Activated naive CD4-positive, alpha-beta T cell treated with anti-CD3 and anti-CD28 coated beads, Interleukin-2, amount 10 ng/mL, durations not matched to agents 7 days and 5 days (primary cell): Measurements from ENCODE around the gene PRSS56.

Experiments
- CTCF ChIA-PET: fragments of 350-600 bp; sonication (Branson Sonifier 250); formaldehyde crosslinking; loops from one replicate; lab custom pipeline; 2021; ENCODE audit warnings: antibody characterized with exemption; lab: Charles Lee
- DNase-seq: peaks from one replicate; pipeline ENCODE4 v3.0.0-alpha.2; 2020
- H3K27ac Mint-ChIP-seq: one replicate; pipeline ENCODE4 v1.8.0; 2021; ENCODE audit warnings: mild to moderate bottlenecking, moderate library complexity, mixed read lengths
- H3K27me3 Mint-ChIP-seq: one replicate; pipeline ENCODE4 v1.8.0; 2021; ENCODE audit warnings: mild to moderate bottlenecking, mixed read lengths
- H3K36me3 Mint-ChIP-seq: one replicate; pipeline ENCODE4 v1.8.0; 2021; ENCODE audit warnings: mixed read lengths
- H3K4me1 Mint-ChIP-seq: one replicate; pipeline ENCODE4 v1.8.0; 2021; ENCODE audit warnings: mixed read lengths
- H3K4me3 Mint-ChIP-seq: one replicate; pipeline ENCODE4 v1.8.0; 2021; ENCODE audit warnings: mild to moderate bottlenecking, moderate library complexity, mixed read lengths
- H3K9me3 Mint-ChIP-seq: one replicate; pipeline ENCODE4 v1.8.0; 2021; ENCODE audit warnings: mixed read lengths

The PRSS56 gene

DNA sequence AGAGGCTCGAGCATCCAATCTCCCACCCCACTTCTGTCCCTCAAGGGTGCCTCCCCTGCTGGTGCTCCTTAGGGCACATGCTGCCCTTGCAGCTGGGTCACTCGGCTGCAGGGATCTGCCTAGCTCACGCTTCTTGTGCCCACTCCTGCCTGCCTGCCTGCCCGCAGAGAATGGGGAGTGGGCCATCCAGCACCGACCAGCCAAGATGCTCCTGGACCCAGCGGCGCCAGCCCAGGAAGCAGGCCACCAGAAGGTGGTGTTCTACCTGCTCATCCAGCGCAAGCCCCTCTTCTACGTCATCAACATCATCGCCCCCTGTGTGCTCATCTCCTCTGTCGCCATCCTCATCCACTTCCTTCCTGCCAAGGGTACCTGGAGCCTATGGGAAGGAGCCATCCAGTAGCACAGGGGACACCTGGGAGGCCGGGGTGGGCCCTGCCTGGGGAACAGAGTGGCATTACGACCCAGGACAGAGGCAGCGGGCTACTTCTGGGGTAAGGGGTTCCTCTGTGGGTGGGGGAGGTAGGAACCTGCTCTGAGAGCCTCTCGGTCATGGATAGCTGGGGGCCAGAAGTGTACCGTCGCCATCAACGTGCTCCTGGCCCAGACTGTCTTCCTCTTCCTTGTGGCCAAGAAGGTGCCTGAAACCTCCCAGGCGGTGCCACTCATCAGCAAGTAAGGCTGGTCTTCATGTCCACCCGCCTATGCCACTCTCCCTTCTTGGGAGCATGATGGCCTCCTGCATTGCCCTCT, 22.7 kb downstream of the PRSS56 start:
- peaks cover 27% of the 10 kb centered on the region for H3K27me3 Mint-ChIP-seq
- peaks cover 20% of the 10 kb centered on the region for H3K4me1 Mint-ChIP-seq
- CTCF ChIA-PET, result no interaction called here
- no peak overlapping the region for H3K4me3 Mint-ChIP-seq
- no peak for DNase-seq
- peaks cover 18% of the 10 kb centered on the region for H3K36me3 Mint-ChIP-seq
- no peak overlapping the region for H3K27ac Mint-ChIP-seq
- no peaks in the 10 kb centered on the region for H3K9me3 Mint-ChIP-seq

DNA sequence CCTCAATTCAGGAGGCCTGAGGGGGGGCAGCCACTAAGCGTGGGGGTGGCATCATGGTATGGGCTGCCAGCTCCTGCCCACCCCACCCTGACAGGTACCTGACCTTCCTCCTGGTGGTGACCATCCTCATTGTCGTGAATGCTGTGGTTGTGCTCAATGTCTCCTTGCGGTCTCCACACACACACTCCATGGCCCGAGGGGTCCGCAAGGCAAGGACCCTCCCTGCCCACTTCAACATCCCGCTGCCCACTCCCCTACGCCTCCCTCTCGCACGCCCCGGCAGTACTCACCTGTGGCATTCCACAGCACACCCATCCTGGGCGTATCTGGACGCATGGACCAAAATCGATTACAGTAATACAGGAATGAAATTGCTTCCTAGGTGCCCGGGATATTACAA, 23.3 kb downstream of the PRSS56 start:
- Mint-ChIP-seq H3K27me3 (peaks cover 21% of the 10 kb centered on the region), H3K4me3 (no peak overlapping the region), H3K27ac (no peak overlapping the region), H3K4me1 (peaks cover 22% of the 10 kb centered on the region), H3K36me3 (peaks cover 24% of the 10 kb centered on the region), H3K9me3 (peaks cover 1% of the 10 kb centered on the region)
- DNase-seq, result no peak
- CTCF ChIA-PET, result no interaction called here

DNA sequence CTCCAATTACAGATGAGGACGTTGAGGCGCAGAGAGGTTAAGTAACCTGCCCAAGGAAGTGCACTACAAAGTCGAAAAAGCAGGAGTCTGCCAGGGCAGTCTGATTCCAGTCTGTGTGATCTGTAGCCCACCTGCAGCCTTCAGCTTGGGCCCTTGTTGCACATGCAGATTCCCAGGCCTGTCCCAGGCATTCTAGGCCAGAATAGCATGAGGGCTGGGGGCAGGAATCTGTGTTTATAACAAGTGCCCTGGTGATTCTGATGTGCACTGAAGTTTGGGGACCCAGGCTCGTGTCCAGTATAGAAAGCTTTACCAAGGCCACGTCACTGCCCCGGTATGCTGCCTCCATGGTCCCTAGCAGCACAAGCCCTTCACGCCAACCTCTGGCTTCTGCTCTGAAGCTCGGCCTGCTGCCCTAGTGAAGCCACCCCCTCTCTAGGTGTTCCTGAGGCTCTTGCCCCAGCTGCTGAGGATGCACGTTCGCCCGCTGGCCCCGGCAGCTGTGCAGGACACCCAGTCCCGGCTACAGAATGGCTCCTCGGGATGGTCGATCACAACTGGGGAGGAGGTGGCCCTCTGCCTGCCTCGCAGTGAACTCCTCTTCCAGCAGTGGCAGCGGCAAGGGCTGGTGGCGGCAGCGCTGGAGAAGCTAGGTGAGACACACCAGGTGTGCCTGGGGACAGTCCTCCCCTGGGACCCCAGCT, 23.9 kb downstream of the PRSS56 start:
- Mint-ChIP-seq H3K4me1 (peaks cover 27% of the 10 kb centered on the region), H3K27ac (no peak overlapping the region), H3K9me3 (peaks cover 5% of the 10 kb centered on the region), H3K27me3 (peaks cover 15% of the 10 kb centered on the region), H3K36me3 (peaks cover 30% of the 10 kb centered on the region), H3K4me3 (no peak overlapping the region)
- no peak for DNase-seq
- CTCF ChIA-PET, result no interaction called here

DNA sequence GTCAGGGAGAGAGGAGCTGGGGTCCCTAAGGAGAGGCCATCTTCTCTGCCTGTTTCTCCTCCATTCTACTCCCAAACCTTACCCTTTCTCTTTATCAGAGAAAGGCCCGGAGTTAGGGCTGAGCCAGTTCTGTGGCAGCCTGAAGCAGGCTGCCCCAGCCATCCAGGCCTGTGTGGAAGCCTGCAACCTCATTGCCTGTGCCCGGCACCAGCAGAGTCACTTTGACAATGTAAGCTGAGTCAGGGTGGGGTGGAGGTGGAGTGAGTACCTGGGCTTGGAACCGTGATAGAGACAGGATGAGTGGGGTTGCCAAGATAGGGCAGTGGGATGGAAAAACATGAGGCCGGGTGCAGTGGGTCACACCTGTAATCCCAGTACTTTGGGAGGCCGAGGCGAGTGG, 24.5 kb downstream of the PRSS56 start:
- no peak overlapping the region for H3K4me3 Mint-ChIP-seq
- H3K9me3 Mint-ChIP-seq, result peaks cover 5% of the 10 kb centered on the region
- no peak overlapping the region for H3K27ac Mint-ChIP-seq
- DNase-seq, result no peak
- H3K36me3 Mint-ChIP-seq, result peaks cover 32% of the 10 kb centered on the region
- H3K4me1 Mint-ChIP-seq, result peaks cover 33% of the 10 kb centered on the region
- CTCF ChIA-PET, result no interaction called here
- peaks cover 9% of the 10 kb centered on the region for H3K27me3 Mint-ChIP-seq

DNA sequence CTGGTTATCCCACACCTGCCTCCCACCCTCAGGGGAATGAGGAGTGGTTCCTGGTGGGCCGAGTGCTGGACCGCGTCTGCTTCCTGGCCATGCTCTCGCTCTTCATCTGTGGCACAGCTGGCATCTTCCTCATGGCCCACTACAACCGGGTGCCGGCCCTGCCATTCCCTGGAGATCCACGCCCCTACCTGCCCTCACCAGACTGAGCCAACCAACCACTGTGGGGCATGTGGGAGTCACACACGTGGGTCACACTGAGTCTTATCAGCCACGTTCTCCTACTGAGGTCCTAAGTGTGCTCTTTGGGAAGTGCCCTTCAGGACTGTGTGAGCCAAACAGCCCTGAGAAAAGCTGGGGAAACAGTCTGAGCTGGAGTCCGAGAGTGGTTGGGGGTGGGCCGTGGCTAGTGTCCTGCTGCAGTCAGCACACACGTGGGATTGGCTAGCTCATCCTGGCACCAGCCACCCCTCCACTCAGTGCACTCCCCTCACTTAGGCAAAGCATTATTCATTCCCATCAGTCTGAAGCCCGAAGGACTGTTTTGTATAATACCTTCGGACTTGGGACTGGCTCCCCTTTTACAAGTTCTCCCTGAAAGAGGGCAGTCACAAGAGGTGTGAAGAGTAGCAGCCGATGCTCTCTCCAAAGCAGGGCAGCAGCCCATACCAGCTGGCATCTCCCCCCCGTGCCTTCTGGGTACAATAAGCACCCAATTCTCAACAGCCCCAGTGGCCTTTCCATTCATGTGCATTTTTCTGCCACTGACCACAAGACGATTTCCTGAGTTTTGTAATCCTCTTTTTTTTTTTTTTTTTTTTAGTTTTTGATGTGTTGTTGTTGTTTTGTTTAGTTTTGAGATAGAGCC, 25.6 kb downstream of the PRSS56 start:
- Mint-ChIP-seq H3K4me1 (peaks cover 35% of the 10 kb centered on the region), H3K4me3 (no peak overlapping the region), H3K36me3 (peaks cover 32% of the 10 kb centered on the region), H3K27me3 (no peaks in the 10 kb centered on the region), H3K27ac (no peak overlapping the region), H3K9me3 (peaks cover 5% of the 10 kb centered on the region)
- DNase-seq, result no peak
- CTCF ChIA-PET, result interaction anchor here (1.2 kb wide), 1 partner anchor 8 kb away, joined by 3 read pairs; no protein-coding TSS in a partner anchor

DNA sequence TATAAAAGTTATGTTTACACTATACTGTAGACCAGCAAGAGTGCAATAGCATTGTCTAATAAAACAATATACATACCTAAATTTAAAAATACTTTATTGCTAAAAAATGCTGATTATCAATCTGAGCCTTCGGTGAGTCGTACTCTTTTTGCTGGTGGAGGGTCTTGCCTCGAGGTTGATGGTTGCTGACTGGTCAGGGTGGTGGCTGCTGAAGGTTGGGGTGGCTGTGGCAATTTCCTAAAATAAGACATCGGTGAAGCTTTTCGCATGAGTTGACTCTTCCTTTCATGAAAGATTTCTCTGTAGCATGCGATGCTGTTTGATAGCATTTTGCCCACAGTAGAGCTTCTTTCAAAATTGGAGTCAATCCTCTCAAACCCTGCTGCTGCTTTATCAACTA, 27.8 kb downstream of the PRSS56 start:
- Mint-ChIP-seq H3K9me3 (peaks cover 5% of the 10 kb centered on the region), H3K4me1 (peaks cover 50% of the 10 kb centered on the region), H3K4me3 (no peak overlapping the region), H3K36me3 (peaks cover 44% of the 10 kb centered on the region), H3K27ac (no peak overlapping the region), H3K27me3 (no peaks in the 10 kb centered on the region)
- no peak for DNase-seq
- CTCF ChIA-PET, result no interaction called here

DNA sequence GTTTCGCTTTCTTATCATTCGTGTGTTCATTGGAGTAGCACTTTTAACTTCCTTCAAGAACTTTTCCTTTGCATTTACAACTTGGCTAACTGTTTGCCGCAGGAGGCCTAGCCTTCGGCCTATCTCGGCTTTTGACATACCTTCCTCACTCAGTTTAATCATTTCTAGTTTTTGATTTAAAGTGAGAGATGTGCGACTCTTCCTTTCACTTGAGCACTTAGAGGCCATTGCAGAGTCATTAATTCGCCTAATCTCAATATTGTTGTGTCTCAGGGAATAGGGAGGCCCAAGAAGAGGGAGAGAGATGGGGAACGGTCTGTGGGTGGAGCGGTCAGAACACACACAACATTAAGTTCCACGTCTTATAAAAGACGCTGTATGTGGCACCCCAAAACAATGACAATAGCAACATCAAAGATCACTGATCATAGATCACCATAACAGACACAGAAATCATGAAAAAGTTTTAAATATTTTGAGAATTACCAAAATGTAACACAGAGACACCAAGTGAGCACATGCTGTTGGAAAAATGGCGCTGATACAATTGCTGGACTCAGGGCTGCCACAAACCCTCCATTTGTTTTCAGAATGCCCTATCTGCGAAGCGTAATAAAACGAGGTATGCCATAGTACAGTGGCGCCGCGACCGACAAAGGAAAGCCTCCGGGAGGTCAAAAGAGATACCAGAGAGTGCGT, 29.6 kb downstream of the PRSS56 start:
- Mint-ChIP-seq H3K27ac (peak overlapping the region; percentile 100), H3K4me1 (peaks cover 68% of the 10 kb centered on the region), H3K27me3 (no peaks in the 10 kb centered on the region), H3K4me3 (peak overlapping the region; percentile 96), H3K36me3 (peaks cover 47% of the 10 kb centered on the region), H3K9me3 (peaks cover 5% of the 10 kb centered on the region)
- no peak for DNase-seq
- CTCF ChIA-PET, result no interaction called here

DNA sequence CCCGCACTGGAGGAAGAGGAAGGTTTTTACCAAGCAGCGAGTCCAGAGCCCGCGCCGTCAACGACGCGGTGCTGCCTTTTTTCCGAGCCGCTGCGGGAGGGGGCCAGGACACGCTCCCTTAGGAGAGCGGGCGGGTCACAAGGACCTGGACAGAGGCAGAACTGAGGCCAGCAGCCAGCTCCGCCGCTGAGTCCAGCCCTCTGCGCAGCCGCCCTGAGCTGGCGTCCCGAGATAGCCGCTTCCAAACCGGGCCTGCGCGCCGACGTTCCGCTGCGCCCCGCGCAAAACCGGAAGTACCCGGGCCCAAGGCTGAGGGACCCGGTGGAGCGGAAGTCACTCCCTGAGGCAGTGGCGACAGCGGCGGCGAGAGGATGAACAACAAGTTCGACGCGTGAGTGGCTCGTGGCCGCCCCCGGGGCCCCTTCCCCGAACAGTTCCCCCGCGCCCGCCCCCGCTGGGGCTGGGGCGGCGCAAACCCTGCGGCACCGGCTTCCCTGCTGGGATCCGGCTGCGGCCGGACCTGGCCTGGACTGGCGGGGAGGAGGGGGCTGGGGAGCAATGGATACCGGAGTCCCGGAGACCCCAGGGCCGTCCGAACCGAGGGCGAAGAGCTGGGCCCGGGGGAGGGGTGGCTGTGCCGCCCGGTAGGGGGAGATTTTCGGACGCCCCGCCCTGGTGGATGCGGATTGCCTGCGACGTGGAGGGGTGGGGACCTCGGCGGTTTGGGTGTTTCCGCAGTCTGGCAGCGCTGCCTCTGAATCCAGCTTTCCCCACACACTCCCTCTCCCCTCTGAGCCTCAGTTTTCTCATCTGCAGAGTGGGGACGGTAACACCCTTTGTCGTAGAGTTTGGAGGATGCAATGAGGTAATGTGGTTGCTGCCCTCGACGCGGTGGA, 30.4 kb downstream of the PRSS56 start, which contains the start of the genes EIF4E2 and TIGD1:
Gene EIF4E2 (plus strand): TSS at position 336 of the 896 bp plus-strand sequence. CDS start 36 bp downstream, at position 372.
Gene TIGD1 (minus strand): TSS at position 204 of the 896 bp plus-strand sequence. CDS start 675 bp downstream, outside the sequence.
- H3K4me3 Mint-ChIP-seq, result peak within 1 kb of the TSS; percentile 96
- CTCF ChIA-PET, result no interaction called here
- peak; percentile 93 for DNase-seq
- H3K27me3 Mint-ChIP-seq, result no peaks in the 10 kb centered on the region
- H3K36me3 Mint-ChIP-seq, result peaks cover 49% of the 10 kb centered on the region
- peaks cover 5% of the 10 kb centered on the region for H3K9me3 Mint-ChIP-seq
- H3K27ac Mint-ChIP-seq, result peak within 1 kb of the TSS; percentile 100
- peaks cover 75% of the 10 kb centered on the region for H3K4me1 Mint-ChIP-seq

DNA sequence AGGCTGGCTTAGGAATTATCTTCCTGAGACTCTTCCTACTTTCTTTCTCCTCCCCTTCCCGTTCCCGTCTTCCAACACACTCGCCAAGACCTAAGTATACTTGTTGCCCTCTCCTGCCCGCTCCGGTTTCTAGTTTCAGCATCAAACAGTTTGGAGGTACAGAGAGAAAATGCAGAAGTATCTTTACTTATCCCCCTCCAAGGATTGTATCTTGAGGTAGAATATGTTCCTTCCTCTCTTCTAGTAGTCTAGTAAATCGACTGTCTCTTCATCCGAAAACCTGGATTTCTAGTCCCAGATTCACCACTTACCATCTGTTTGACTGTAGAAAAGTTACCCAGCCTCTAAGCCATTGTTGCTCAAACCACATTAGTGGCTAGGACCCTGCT, 31.1 kb downstream of the PRSS56 start:
- DNase-seq, result no peak
- Mint-ChIP-seq H3K9me3 (peaks cover 5% of the 10 kb centered on the region), H3K36me3 (peaks cover 47% of the 10 kb centered on the region), H3K4me3 (peak overlapping the region; percentile 96), H3K4me1 (peaks cover 76% of the 10 kb centered on the region), H3K27ac (peak overlapping the region; percentile 100), H3K27me3 (no peaks in the 10 kb centered on the region)
- CTCF ChIA-PET, result no interaction called here

DNA sequence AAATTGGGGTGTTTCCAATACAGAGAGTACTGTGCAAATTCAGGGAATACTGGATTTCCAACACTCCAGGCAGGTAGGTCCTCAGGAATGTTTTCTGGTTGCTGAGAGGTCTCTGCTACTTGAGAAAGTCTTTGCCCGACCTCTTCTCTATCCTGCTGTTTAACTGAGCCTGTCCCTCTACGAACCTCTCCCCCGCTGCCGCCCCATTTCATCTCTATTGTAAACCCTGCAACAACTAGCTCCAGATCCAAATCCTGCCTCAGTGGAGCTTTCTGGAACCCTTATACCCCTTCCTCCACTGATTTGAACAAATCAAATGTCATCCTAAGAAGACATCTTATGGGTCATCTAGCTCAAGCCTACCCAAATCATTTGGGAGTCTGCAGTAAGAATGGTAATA, 31.6 kb downstream of the PRSS56 start:
- Mint-ChIP-seq H3K4me3 (peak overlapping the region; percentile 96), H3K27ac (peak overlapping the region; percentile 100), H3K9me3 (peaks cover 5% of the 10 kb centered on the region), H3K36me3 (peaks cover 47% of the 10 kb centered on the region), H3K4me1 (peaks cover 73% of the 10 kb centered on the region), H3K27me3 (no peaks in the 10 kb centered on the region)
- no peak for DNase-seq
- CTCF ChIA-PET, result no interaction called here

DNA sequence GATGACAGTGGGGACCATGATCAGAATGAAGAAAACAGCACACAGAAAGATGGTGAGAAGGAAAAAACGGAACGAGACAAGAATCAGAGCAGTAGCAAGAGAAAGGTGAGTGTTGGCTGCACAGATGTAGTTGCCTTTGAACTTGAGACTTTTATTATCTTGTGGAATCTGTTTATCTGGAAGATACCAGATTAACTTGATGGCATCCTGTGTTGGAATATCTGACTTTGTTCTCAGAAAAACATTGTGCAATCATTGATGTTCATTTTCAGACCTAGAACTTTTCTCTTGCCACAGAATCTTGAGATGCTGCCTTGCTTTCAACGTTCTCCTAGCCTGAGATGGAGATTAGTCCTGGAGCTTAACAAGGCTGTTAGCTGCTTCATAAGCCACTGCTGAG, 36.2 kb downstream of the PRSS56 start:
- Mint-ChIP-seq H3K27ac (no peak overlapping the region), H3K4me1 (peaks cover 41% of the 10 kb centered on the region), H3K36me3 (peaks cover 46% of the 10 kb centered on the region), H3K27me3 (no peaks in the 10 kb centered on the region), H3K4me3 (no peak overlapping the region), H3K9me3 (no peaks in the 10 kb centered on the region)
- DNase-seq, result no peak
- CTCF ChIA-PET, result no interaction called here

DNA sequence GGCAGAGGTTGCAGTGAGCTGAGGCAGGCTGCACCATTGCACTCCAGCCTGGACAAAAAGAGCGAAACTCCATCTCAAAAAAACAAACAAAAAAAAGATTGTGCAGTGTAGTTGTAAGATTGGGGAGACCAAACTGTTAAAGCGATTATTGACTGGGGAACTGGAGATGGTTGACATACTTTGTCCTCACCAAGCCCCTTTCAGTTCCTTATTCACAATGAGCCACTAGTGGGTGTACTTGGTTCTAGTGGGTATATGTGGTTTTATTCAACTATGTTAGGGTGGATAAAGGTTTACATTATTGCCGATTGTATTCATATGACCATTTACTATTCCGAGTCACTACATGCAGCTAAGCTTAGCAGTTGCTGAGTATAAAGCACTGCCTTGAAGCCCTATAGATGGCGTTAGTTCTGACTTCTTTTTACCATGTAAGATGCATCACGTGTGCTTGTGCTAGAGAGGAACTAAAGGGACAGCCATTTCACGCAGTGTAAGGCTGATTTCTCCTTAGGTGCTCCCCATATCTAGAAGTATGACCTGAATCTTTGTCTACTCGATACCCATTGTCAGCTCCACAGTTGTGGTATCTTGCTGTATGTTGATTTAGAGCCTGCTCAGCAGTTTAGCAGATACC, 42.4 kb downstream of the PRSS56 start:
- peaks cover 59% of the 10 kb centered on the region for H3K36me3 Mint-ChIP-seq
- no peak overlapping the region for H3K27ac Mint-ChIP-seq
- CTCF ChIA-PET, result interaction anchor here (1.1 kb wide), 1 partner anchor 9 kb away, joined by 3 read pairs; no protein-coding TSS in a partner anchor
- no peaks in the 10 kb centered on the region for H3K27me3 Mint-ChIP-seq
- no peak overlapping the region for H3K4me3 Mint-ChIP-seq
- no peaks in the 10 kb centered on the region for H3K9me3 Mint-ChIP-seq
- H3K4me1 Mint-ChIP-seq, result no peaks in the 10 kb centered on the region
- DNase-seq, result no peak
